HG03558 (cell line): ENCODE measurements around the gene PPIL6.
"Not testable (repeated sequence)": the region's sequence is repeated elsewhere in the genome, so short reads cannot be mapped to it uniquely, and the experiment has no call there.

Experiments
- ATAC-seq: cut with Tn5 transposase; IDR thresholded peaks from one replicate; pipeline ENCODE4 v1.9.1; 2021; ENCODE audit warnings: moderate number of reproducible peaks; ENCODE audit not compliant: unreplicated experiment; ENCODE audit errors: extremely low read depth

Gene PPIL6

DNA sequence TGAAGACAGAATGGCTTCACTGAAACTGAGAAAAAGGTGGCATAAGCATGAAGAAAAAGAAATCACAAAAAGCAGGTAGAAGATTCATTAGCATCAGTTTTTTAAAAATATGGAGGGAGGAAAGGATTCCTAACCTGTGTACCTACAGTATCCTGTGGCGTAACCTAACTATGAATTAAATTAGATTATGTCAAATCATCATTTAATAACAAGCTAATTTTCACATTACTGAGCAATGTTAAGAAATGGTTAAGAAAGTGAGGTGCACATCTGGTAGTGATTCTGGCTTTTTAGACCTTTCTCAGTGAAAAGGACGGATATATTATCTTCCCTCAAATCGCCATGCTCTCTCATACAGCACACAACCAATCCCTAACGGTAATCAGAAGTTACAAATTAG is 70.7 kb downstream of the PPIL6 start:
- no peak for ATAC-seq

DNA sequence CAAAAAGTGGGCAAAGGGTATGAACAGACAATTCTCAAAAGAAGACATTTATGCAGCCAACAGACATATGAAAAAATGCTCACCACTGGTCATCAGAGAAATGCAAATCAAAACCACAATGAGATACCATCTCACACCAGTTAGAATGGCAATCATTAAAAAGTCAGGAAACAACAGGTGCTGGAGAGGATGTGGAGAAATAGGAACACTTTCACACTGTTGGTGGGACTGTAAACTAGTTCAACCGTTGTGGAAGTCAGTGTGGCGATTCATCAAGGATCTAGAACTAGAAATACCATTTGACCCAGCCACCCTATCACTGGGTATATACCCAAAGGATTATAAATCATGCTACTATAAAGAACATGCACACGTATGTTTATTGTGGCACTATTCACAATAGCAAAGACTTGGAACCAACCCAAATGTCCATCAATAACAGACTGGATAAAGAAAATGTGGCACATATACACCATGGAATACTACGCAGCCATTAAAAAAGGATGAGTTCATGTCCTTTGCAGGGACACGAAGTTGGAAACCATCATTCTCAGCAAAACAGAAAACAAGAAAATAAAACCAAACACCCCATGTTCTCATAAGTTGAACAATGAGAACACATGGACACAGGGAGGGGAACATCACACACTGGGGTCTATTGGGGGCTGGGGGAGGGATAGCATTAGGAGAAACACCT is 75.9 kb downstream of the PPIL6 start:
- not testable (repeated sequence) for ATAC-seq

DNA sequence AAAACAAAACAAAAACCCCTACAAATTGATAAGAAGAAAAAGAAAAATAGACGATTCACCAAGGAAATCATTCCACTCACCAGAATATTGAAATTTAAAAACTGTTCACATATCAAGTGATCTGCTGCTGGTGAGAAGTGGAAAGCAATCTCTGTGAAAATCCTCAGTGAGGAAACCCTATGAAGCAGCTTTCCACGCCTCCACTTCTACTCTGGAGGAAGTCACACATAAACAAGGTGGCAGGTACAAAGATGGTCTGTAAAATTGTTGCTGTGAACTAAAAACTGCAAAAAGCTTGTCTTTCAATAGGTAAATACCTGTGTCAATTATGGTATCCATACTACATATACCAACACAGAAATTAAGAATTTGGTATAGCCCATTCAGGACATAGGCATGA is 76.7 kb downstream of the PPIL6 start:
- ATAC-seq, result no peak

DNA sequence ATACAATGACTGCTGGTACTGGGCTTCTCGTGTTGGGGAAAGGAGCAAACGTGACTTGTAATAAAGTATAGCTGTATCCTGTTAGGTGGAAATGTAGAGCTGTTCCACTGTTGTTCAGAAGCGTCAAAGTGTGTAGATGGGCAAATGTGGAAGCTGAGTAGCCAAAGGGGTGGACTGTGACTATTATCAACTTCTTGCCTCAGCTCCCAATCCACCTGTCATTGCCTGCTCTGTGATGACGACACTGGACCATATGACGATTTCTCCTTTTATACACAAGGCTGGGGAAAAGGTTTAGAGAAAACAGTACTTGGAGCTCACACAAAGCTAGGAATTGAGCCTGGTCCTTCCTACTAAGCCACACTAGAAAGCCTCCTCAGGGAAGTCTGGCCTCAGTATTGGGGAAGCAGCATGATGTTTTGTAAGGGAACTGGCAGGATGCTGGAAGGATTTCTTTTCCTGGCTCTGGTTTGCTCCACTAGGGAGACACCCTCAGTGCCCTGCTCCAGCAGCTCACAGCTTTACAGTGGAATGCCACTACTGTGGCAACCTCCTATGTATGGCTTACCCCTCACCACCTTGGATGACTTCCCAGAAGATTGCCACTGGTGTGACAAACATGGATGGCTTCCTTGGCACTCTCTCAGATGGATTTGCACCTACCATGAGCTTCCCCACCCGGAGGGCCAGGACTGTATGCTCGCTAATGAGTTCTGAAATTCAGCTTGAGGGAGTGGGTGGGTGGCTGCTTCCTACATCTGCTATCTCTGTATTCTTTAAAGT is 78.1 kb downstream of the PPIL6 start:
- ATAC-seq, result no peak

DNA sequence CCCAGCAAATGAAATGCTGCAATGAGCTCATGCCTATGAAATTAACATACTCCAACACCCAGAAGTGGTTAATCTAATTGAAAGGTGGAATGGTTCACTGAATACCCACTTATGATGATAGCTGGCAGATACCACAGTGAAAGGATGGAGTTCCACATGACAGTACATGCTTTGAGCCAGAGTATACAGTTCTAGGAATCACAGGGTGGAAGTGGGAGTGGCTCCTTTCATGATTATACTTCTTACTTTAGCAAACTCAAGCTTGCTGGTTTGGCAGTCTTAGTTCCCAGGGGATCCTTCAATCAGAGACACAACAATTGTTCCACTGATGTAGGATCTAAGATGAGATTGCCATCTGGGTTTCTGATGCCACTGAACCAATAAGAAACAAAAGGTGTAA is 79.6 kb downstream of the PPIL6 start:
- no peak for ATAC-seq

DNA sequence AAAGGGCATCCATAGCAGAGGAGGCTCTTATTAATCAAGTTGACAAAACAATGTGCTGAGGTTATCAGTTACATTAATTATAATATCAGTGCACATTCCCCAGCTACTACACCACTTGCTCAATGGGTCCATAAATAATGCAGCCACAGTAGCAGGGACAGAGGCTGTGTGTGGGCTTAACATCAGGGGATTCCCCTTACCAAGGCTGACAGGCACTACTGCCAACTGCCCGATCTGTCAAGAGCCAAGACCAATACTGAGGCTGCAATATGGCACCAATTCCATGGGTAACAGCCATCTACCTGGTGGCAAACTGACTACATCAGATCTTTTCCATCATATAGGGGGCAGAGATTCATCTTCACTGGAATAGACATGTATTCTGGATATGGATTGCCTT is 80.1 kb downstream of the PPIL6 start:
- ATAC-seq, result no peak

DNA sequence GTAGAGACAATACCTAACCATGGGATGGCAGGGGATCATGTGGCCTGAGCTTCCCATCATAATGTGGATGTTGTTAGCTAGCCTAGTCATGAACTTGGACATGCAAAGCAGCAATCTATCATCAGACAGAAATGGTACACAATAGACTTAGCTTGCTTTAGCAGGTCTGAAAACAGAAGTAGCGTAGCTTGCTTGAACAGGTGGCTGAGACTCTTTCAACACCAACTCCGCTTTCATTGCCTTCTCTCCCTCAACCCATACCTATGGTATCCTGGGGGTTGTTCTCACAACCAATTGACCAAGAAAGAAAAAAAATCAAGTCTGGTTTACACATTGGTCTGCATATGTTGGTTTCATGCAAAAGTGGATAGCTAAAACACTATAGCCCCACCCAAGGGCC is 81.2 kb downstream of the PPIL6 start:
- no peak for ATAC-seq

DNA sequence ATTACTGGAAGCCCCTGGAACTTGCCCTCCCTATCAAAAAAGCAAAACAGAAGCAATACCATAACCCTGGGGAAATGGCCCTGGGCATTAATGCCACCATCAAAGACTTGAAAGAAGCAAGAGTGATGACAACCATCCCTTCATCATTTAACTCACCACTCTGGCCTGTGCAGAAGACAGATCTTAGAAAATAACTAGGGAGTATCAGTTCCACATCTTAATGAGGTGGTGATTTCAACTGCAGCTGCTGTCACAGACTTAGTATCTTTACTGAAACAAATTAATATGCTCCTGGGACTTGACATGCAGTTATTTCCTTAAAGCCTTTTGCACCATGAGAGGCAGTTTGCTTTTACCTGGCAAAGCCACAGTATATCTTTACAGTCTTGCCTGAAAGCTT is 82.2 kb downstream of the PPIL6 start:
- ATAC-seq, result no peak

DNA sequence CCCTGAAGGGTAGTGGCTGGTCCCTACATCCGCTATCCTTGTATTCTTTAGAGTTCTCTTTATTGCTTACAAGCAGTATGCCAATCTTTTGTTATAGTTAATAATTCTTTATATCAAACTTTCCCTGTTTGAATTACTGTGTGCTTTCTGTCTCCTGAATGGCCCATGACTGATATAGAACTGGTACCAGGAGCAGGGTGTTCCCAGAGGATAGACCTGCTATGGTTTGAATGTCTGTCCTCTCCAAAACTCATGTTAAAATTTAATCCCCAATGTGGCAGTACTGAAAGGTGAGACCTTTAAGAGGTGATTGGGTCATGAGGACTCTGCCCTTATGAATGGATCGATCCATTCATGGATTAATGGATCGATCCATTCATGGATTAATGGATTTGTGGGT is 84.2 kb downstream of the PPIL6 start:
- no peak for ATAC-seq

DNA sequence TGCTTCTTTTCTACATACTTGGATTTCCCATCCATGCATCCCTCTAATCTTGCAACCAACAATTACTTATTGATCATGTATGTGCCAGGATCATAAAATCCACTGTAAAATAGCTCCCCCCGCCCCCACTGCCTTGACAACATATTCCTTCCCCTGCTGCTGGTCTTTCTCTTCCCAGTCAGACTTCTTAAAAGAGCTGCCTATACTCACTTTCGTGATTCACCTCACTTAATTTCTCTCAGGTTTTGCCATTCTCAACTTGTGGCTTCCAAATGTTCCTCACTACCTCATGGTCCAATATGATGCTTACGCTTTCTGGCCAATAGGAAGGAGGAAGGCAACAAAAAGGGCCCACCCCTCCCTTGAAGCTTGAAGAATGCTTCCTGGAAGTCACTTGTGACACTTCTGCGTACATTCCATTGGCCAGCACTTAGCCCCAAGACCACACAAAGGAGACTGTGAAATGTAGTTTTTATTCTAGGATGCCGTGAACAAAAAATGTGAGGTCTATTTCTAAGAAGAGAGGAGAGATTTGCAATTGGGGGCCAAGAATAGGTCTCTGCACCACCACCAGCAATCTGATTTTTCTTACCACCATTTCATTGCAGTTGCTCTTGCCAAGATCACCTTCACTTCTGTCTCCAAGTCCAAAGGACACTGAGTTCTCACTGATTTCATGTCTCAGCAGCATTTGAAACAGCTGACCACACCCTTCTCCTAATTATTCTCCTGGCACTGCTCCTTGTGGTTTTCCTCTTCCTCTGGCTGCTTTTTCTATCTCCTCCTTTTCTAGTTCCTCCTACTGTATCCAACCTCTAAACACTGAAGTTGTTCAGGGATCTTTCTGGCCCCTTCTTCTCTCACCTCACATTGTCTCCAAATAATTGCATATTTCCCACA is 88.9 kb downstream of the PPIL6 start:
- no peak for ATAC-seq

DNA sequence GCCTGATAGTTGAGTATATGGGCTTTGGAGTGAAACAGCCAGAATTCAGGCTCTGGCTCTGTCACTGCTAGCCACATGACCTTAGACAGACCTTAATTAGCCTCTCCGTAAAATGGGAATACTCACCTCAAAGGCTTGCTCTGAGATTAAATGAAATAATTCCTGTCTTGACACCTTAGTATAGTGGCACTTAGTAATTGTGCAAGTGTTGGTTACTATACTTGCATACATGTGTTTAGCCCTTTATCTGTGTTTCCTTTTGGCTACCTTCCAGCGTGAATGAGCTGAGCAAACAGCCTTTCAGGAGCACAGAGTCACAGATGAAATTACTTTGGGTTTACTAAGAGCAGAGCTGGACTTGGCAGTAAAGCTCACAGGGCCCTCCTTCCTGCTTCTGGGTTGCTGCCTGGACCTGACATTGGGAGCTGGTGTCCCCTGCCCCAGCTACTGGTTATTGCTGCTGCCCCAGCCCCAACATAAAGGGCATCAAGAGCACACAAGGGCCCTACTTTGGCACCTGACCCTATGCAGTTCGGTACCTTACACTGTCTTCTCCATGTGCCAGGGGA is 90.9 kb downstream of the PPIL6 start:
- no peak for ATAC-seq

DNA sequence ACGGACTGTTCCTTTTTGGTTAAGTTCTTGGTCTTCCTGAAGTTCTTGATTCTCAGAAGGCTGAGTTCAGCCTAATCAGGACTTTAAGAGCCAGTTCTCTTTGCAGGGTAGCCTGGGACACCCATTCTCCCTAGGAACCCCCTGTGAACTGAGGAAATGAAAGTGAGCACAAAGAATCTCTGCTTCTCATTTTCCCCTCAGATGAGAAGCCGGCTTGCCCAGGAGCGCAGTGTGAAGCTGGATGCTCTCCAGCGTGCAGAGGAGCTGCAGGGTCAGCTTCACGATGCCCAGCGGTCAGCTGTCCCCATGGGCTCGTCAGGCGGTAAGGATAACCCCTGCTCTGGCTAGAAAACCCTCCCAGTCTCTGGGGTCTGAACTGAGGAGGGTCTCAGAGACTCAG is 92.2 kb downstream of the PPIL6 start:
- ATAC-seq, result no peak

DNA sequence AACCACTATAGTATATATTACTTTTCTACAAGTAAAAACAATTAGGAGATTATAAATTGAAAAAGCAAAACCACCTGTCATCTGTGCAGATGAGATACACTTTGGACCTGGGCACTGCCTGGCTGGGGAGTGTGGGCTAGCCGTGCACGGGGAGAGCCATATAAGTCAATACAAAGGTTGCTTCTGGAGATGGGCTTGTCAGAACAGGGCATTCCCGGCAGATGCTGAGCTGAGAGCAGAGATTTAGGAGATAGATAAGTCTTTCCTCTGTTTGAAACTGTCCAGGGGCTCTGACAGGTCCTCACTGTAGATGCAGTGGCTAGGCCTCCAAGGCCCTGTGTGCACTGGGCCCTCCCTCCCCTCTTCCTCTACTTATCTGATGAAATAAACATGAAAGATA is 92.6 kb downstream of the PPIL6 start:
- no peak for ATAC-seq

DNA sequence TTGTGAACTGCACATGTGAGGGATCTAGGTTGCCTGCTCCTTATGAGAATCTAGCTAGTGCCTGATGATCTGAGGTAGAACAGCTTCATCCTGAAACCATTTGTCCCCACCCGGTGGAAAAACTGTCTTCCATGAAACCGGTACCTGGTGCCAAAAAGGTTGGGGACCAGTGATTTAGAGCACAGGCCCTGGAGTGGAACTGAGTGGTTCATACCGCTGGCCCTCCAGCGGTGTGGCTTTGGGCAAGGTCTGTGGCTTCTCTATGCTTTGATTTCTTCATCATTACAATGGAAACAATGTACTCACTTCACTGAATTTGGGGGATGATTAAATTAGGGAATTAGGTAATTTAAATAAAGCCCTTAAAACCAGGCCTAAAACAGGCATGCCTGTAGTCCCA is 94.4 kb downstream of the PPIL6 start:
- no peak for ATAC-seq

DNA sequence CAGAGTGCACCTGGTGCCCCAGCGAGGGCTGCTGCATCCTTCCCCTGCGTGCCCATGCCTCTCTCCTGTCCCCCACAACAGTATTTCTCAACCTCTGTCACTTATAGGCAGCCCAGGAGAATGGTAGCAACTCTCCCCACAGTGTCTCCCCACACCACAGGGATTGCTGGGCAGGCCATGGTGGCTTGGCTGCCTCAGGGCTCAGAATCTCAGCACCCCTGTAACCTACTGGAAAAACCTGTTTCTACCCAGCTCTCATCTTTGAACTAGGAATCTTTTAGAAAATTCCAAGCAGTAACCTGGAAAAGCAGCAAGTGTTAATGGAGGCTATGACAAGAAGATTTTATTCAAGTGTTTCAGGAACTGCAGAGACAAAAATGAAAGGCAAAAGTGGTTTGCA is 96.2 kb downstream of the PPIL6 start:
- no peak for ATAC-seq

DNA sequence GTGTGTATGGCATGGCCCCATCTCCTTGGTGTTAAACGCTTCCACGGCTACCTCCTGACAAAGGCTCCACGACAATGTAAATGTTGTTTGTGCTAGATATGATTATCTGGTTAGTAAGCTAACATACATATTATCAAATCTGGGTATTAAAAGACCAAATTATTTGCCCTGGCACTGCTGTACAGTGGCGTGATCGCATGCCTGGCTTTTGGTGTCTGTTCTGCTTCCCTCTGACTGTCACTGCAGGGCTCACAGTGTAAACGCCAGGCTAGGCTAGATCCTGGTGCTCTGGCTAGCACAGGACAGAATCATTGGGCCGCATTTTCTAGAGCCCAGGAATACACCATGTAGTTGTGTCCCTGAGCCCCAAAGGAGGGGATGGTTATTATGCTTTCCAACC is 96.9 kb downstream of the PPIL6 start:
- no peak for ATAC-seq

DNA sequence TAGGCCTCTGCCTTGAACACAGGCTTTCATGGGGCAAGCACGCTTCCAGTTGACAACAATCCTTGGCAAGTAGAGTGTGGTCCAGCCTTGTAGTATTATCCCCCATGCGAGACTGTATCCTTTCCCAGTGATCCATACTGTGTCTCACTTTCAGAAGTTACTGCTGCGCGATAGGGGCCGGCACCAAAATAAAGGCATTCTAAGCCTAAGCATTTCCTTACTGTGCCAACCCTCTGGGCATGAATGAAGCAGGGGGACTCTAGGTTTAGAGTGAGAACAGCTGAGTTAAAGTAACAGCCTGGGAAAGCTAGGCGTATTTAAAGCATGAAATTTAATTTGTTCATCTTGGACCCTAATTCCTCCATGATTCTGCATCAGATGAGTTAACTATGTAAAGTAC is 97.5 kb downstream of the PPIL6 start:
- ATAC-seq, result no peak

DNA sequence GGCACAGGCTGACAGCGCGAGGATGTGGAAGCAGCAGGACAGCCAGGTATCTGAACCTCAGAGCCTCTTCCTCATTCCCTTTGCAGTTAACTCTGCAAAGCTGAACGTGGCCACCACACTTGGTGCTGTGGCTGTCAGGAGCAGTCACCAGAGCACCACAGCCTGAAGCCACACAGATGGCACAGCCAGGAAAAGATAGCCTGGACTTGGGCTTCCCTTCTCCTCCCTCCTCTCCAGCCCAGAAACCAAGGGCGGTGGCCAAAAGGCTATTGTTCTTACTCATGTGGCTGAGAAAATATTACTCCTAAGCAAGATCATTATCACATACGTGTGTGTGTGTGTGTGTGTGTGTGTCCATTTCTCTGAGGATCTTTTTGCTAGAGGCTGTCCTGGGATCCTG is 97.9 kb downstream of the PPIL6 start:
- no peak for ATAC-seq

DNA sequence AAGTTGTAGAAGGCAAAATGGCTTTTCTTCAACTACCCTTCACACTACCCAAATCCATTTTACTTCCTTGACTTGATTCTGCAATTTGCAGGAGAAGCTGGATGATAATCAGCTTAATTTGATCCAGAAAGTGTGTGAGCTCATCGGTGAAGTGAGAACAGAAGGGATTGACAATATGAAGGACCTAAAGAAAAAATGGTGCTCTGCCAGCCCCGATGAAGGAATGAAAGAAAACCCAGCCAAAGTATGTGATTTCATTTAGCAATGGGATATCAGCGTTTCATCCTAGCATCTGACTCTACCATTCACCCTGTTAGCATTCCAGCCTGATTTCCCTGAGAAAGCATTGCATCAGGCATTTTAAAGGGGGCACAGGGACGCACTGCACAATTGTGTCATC is 99.6 kb downstream of the PPIL6 start:
- ATAC-seq, result no peak
